Measurements from ENCODE around the gene PPP2R3A.

Gene PPP2R3A

GRCh38 chr3:136194409-136195257 lies 229.1 kb downstream of the PPP2R3A start:
- peak in 16 of 51 donors; percentile 1 to 53 (median 13) for DNase-seq

DNA sequence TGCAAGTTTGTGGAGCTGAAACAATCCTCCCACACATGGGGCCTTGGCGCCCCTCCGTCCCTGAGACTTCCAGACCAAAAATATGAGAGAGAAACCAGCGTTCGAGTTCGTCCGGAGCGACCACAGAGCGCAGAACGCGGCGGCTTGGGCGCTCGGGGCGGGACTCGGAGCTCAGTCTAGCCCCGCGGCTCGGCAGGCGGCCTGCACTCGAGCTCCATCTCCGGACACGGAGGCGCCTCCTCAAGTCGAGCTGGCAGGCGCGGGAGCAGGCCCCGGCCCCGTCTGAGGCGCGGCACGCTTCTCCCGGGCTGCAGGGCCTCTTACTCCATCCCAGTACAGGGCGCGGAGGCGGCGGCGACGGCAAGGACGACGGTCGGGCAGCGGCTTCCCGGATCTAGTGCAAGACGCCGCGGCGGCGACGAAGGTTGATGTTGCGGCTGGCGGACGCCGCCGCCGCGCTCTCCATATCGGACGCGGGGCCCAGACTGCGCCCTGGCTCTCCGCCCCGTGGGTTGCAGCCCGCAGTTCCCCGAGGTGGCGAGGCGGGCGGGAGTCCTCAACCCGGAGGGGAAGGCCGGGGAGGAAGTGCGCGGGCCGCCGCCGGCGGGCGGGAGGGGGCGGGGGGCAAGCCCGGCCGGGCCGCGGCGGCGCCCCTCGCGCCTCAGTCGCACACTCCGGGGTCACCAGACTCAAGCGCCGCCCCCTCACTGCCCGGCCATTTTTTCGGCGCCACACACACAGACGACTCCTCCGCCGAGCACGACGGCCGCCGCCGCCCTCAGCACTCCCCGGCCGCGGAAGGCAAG lies 229.9 kb downstream of the PPP2R3A start:
- peak in 50 of 51 donors; percentile 32 to 92 (median 76) for DNase-seq

DNA sequence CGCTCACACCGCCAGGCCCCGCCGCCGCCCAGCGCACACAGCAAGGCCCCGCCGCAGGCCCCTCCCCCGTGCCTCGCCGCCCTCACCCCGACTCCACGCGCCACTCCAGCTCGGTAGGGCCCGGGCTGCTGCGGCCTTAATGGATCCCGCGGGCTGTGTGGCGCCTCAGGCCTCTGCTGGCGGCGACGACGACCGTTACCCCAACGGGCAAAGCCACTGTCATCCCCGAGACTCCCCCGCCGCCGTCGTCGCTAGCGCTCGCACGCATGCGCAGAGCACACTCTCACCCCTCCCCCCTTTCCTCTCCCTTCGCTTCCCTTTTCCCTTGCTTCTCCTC lies 230.5 kb downstream of the PPP2R3A start, which contains the start of gene MSL2:
TSS of gene MSL2 (minus strand) at position 272 of the 337 bp plus-strand sequence. CDS start 1,222 bp downstream, outside the sequence.
- peak in 2 of 51 donors; percentile 76 to 86 for DNase-seq

- DNase-seq = peak; percentile 85 to 100 (median 96)
These were observed 231.1 kb downstream of the PPP2R3A start for GRCh38 chr3:136196401-136197158.

DNA sequence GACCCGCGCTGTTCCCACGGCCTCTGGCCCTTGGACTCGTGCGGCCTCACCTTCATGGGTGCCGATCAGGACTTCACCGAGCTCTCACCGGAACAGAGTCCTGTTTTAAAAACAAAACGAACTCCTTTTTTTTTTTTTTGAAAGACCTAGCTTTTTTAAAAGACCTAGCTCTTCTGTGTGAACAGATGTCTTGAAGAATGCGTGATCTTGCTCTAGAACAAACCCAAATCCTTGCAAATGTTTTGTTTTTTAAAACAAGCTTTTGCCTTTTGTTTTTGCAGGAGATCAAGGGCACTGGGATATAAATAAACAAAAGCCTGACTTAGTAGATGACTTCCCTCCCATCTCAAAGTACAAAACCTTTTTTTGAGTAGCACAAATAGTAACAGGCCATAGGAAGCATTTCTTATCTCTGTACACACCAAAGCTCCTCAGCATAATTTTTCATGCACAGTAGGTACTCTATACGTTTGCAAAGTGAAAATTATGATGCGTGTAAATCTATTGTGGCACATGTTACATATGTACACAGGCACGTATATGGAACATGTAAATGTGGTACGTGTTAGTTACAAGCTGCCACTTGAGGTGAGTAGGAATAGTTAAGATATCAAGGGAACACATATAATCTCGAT lies 231.7 kb downstream of the PPP2R3A start:
- peak in 1 of 51 donors; percentile 25 for DNase-seq

Measured in hypothalamus (tissue), 51 donors.